Measurements from ENCODE around the gene ATOX1.

- TF ChIP-seq CEBPB (IDR thresholded peaks at IDR 0.05; ENCODE audit: borderline replicate concordance in 1 of 2, low read depth in 2 of 2, low read length in 2 of 2) = no peak
- TF ChIP-seq, protein P1, sequence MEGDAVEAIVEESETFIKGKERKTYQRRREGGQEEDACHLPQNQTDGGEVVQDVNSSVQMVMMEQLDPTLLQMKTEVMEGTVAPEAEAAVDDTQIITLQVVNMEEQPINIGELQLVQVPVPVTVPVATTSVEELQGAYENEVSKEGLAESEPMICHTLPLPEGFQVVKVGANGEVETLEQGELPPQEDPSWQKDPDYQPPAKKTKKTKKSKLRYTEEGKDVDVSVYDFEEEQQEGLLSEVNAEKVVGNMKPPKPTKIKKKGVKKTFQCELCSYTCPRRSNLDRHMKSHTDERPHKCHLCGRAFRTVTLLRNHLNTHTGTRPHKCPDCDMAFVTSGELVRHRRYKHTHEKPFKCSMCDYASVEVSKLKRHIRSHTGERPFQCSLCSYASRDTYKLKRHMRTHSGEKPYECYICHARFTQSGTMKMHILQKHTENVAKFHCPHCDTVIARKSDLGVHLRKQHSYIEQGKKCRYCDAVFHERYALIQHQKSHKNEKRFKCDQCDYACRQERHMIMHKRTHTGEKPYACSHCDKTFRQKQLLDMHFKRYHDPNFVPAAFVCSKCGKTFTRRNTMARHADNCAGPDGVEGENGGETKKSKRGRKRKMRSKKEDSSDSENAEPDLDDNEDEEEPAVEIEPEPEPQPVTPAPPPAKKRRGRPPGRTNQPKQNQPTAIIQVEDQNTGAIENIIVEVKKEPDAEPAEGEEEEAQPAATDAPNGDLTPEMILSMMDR (IDR thresholded peaks at IDR 0.05 in 2 of 3, conservative IDR thresholded peaks at IDR 0.05 in 1 of 3; ENCODE audit: control insufficient read depth in 2 of 3, extremely low read depth in 1 of 3, insufficient read depth in 1 of 3, low read depth in 3 of 3, low read length in 3 of 3) = no peak
- TF ChIP-seq RAD51 (IDR thresholded peaks at IDR 0.05) = no peak
- TF ChIP-seq PBX3 (IDR thresholded peaks at IDR 0.05; ENCODE audit: insufficient replicate concordance, low read depth, low read length) = no peak
- TF ChIP-seq SRF (IDR thresholded peaks at IDR 0.05; ENCODE audit: low read depth in 2 of 2, low read length in 2 of 2) = no peak
- TF ChIP-seq, protein P2, sequence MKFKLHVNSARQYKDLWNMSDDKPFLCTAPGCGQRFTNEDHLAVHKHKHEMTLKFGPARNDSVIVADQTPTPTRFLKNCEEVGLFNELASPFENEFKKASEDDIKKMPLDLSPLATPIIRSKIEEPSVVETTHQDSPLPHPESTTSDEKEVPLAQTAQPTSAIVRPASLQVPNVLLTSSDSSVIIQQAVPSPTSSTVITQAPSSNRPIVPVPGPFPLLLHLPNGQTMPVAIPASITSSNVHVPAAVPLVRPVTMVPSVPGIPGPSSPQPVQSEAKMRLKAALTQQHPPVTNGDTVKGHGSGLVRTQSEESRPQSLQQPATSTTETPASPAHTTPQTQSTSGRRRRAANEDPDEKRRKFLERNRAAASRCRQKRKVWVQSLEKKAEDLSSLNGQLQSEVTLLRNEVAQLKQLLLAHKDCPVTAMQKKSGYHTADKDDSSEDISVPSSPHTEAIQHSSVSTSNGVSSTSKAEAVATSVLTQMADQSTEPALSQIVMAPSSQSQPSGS (IDR thresholded peaks at IDR 0.05; ENCODE audit: low read length) = no peak
- TF ChIP-seq MAX (IDR thresholded peaks at IDR 0.05; ENCODE audit: low read depth, low read length) = no peak
- TF ChIP-seq, protein P3, sequence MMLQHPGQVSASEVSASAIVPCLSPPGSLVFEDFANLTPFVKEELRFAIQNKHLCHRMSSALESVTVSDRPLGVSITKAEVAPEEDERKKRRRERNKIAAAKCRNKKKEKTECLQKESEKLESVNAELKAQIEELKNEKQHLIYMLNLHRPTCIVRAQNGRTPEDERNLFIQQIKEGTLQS (IDR thresholded peaks at IDR 0.05; ENCODE audit: borderline replicate concordance, extremely low read depth, low read depth, low read length) = no peak
- TF ChIP-seq SREBF1 (IDR thresholded peaks at IDR 0.05; ENCODE audit: low read length) = no peak
- no peak for TF ChIP-seq NFIC (IDR thresholded peaks at IDR 0.05; ENCODE audit: low read depth, low read length)
- no peak for TF ChIP-seq SP1 (IDR thresholded peaks at IDR 0.05; ENCODE audit: low read depth, low read length)
- no peak for TF ChIP-seq BHLHE40 (IDR thresholded peaks at IDR 0.05; ENCODE audit: borderline replicate concordance in 1 of 2, low read depth in 2 of 2, low read length in 1 of 2)
Measured at GRCh38 chr5:151737431-151737830, 21.0 kb downstream of the ATOX1 start.
